HEK293 (cell line): ENCODE results near the gene GOLT1B.

Experiments
- CTCF ChIP-seq: fragments of 450-650 bp; formaldehyde crosslinking; IDR thresholded peaks from 2 replicates; pipeline ENCODE4 v1.5.1; 2016; ENCODE audit warnings: missing biosample characterization, missing genetic modification characterization
- GLIS2 ChIP-seq: fragments of 450-650 bp; formaldehyde crosslinking; IDR thresholded peaks from 2 replicates; pipeline ENCODE4 v1.5.1; 2016; ENCODE audit warnings: missing biosample characterization, missing genetic modification characterization
- TCF7L2 ChIP-seq: IDR thresholded peaks from 2 replicates; pipeline ENCODE4 v1.6.1; 2011; ENCODE audit warnings: low read depth, mild to moderate bottlenecking, inconsistent platforms, low read length, moderate library complexity, borderline replicate concordance
- ZNF571 ChIP-seq: fragments of 450-650 bp; formaldehyde crosslinking; IDR thresholded peaks from 2 replicates; pipeline ENCODE4 v1.5.0; 2017; ENCODE audit warnings: missing biosample characterization, missing genetic modification characterization
- ZNF792 ChIP-seq: fragments of 450-650 bp; formaldehyde crosslinking; IDR thresholded peaks from 2 replicates; pipeline ENCODE4 v1.5.1; 2016; ENCODE audit warnings: missing biosample characterization, missing genetic modification characterization
- ZNF843 ChIP-seq: fragments of 450-650 bp; formaldehyde crosslinking; IDR thresholded peaks from 2 replicates; pipeline ENCODE4 v1.5.1; 2016; ENCODE audit warnings: missing biosample characterization, missing genetic modification characterization
- ZSCAN23 ChIP-seq: fragments of 450-650 bp; formaldehyde crosslinking; IDR thresholded peaks from 2 replicates; pipeline ENCODE4 v1.5.1; 2016; ENCODE audit warnings: missing biosample characterization, missing genetic modification characterization

GRCh38 chr12:21502164-21502496, 541 bp downstream of the GOLT1B start:
- no peak for TF ChIP-seq CTCF (tag by site-specific recombination)
- TF ChIP-seq TCF7L2 = no peak
- TF ChIP-seq ZSCAN23 (tag by site-specific recombination) = no peak
- TF ChIP-seq ZNF792 (tag by site-specific recombination) = no peak
- TF ChIP-seq ZNF843 (tag by site-specific recombination) = no peak
- TF ChIP-seq ZNF571 = no peak
- no peak for TF ChIP-seq GLIS2 (tag by site-specific recombination)
